ENCODE results near the gene COL18A1.

GRCh38 chr21:45457832-45458172, 52.8 kb downstream of the COL18A1 start:
- TF ChIP-seq CTCF (IDR thresholded peaks at IDR 0.05) (no peak), POLR2A (IDR thresholded peaks at IDR 0.05) (no peak)
